SK-N-SH (cell line): ENCODE data around the gene VPS33B. TPM values are rescaled to one million over a fixed set of nuclear protein-coding genes. Genes with fewer than 3 reads are reported as not detected.

Source experiments
- CTCF ChIA-PET: fragments of 300-600, 350-600 bp; formaldehyde crosslinking; extraction: SDS; loops from one replicate; lab custom pipeline; 2021; lab: Yijun Ruan, JAX
- POLR2A ChIA-PET: fragments of 350-600 bp; sonication (Branson Sonifier 250); formaldehyde crosslinking; extraction: SDS; loops from one replicate; lab custom pipeline; 2020; ENCODE audit warnings: antibody characterized with exemption, inconsistent platforms; lab: Yijun Ruan, JAX
- DNase-seq: peaks from one replicate; pipeline ENCODE4 v3.0.0; 2012
- H2AFZ ChIP-seq: fragments of 200-600 bp; sonication (generic); 2 replicates; pipeline ENCODE4 v1.8.1; 2016; ENCODE audit warnings: antibody characterized with exemption, mild to moderate bottlenecking, low read depth
- H3F3A ChIP-seq: fragments of 200-600 bp; sonication (generic); replicated peaks from 2 replicates; pipeline ENCODE3; 2016; ENCODE audit warnings: antibody characterized with exemption, mild to moderate bottlenecking; ENCODE audit not compliant: insufficient read depth
- H3K27ac ChIP-seq, 2 experiments: fragments of 200-500 bp in 1 of 2; fragments of 200-600 bp in 1 of 2; sonication (Bioruptor generic) in 1 of 2; sonication (generic), shearing (Covaris generic) in 1 of 2; 2 replicates each; pipeline versions ENCODE4 v1.5.1 to v1.6.1; 2014 to 2016; ENCODE audit warnings: low read depth in 2 of 2, inconsistent platforms in 1 of 2, low read length in 1 of 2, mild to moderate bottlenecking in 1 of 2, mixed read lengths in 1 of 2
- H3K27me3 ChIP-seq: fragments of 200-600 bp; sonication (generic), shearing (Covaris generic); 2 replicates; pipeline ENCODE4 v1.6.1; 2016; ENCODE audit warnings: mixed run types; ENCODE audit not compliant: insufficient read depth
- H3K36me3 ChIP-seq, 2 experiments: fragments of 200-500 bp in 1 of 2; fragments of 200-600 bp in 1 of 2; sonication (Bioruptor generic) in 1 of 2; sonication (generic) in 1 of 2; replicated peaks in 1 of 2; 2 replicates each; pipeline versions ENCODE3 to v1.5.1; 2014 to 2016; ENCODE audit warnings: low read length in 1 of 2, mild to moderate bottlenecking in 1 of 2; ENCODE audit not compliant: insufficient read depth in 2 of 2, control insufficient read depth in 1 of 2
- H3K4me1 ChIP-seq, 2 experiments: fragments of 200-500 bp in 1 of 2; fragments of 200-600 bp in 1 of 2; sonication (Bioruptor generic) in 1 of 2; sonication (generic), shearing (Covaris generic) in 1 of 2; 2 replicates each; pipeline versions ENCODE4 v1.5.1 to v1.6.1; 2014 to 2016; ENCODE audit warnings: low read depth in 1 of 2, low read length in 1 of 2, mixed run types in 1 of 2; ENCODE audit not compliant: insufficient read depth in 2 of 2, control insufficient read depth in 1 of 2
- H3K4me2 ChIP-seq: fragments of 200-600 bp; sonication (generic), shearing (Covaris generic); 2 replicates; pipeline ENCODE4 v1.6.1; 2017; ENCODE audit warnings: mixed run types
- H3K4me3 ChIP-seq, 2 experiments: fragments of 200-500 bp in 1 of 2; fragments of 200-600 bp in 1 of 2; sonication (Bioruptor generic) in 1 of 2; sonication (generic), shearing (Covaris generic) in 1 of 2; 2 replicates each; pipeline versions ENCODE4 v1.5.1 to v1.8.1; 2014 to 2016; ENCODE audit warnings: low read depth in 2 of 2, inconsistent platforms in 1 of 2, low read length in 1 of 2, mild to moderate bottlenecking in 1 of 2, mixed read lengths in 1 of 2, moderate library complexity in 1 of 2
- H3K79me2 ChIP-seq: fragments of 200-600 bp; sonication (generic); 2 replicates; pipeline ENCODE4 v1.8.1; 2017; ENCODE audit warnings: mild to moderate bottlenecking; ENCODE audit not compliant: insufficient read depth
- H3K9ac ChIP-seq: fragments of 200-600 bp; sonication (generic); 2 replicates; pipeline ENCODE4 v1.6.1; 2017; ENCODE audit warnings: mixed run types
- H3K9me2 ChIP-seq: fragments of 200-600 bp; sonication (generic); 2 replicates; pipeline ENCODE4 v1.6.1; 2017; ENCODE audit warnings: mixed run types
- H3K9me3 ChIP-seq: fragments of 200-600 bp; sonication (generic); 2 replicates; pipeline ENCODE4 v1.6.1; 2017; ENCODE audit warnings: mixed run types, mild to moderate bottlenecking, moderate library complexity
- H4K20me1 ChIP-seq: fragments of 200-600 bp; sonication (generic); 2 replicates; pipeline ENCODE4 v1.6.1; 2017; ENCODE audit warnings: mild to moderate bottlenecking, mixed run types; ENCODE audit not compliant: insufficient read depth
- CHD2 ChIP-seq: fragments of 150-350 bp; IDR thresholded peaks from 2 replicates; pipeline ENCODE4 v1.6.1; 2018; ENCODE audit warnings: low read length; ENCODE audit not compliant: partially characterized antibody
- EP300 ChIP-seq, 2 experiments: IDR thresholded peaks; 2 replicates each; pipeline versions ENCODE4 v1.4.0 to v1.6.1; 2012; ENCODE audit warnings: borderline replicate concordance in 1 of 2, low read depth in 1 of 2, low read length in 1 of 2
- FOXJ3 ChIP-seq: sonication (generic); formaldehyde crosslinking; IDR thresholded peaks from 2 replicates; pipeline ENCODE4 v1.5.1; 2020; ENCODE audit warnings: mild to moderate bottlenecking, missing genetic modification reagents
- GABPA ChIP-seq: IDR thresholded peaks from 2 replicates; pipeline ENCODE4 v1.4.0; 2012; ENCODE audit warnings: low read depth, mild to moderate bottlenecking
- MEF2A ChIP-seq: IDR thresholded peaks from 2 replicates; pipeline ENCODE4 v1.4.0; 2012; ENCODE audit warnings: low read depth, borderline replicate concordance
- MXI1 ChIP-seq: IDR thresholded peaks from 2 replicates; pipeline ENCODE4 v1.6.1; 2012; ENCODE audit warnings: mild to moderate bottlenecking, low read depth, low read length, improper control_type of control experiment
- NRF1 ChIP-seq: IDR thresholded peaks from 2 replicates; pipeline ENCODE4 v1.6.1; 2012; ENCODE audit warnings: low read depth, mild to moderate bottlenecking, low read length
- POLR2AphosphoS5 ChIP-seq: IDR thresholded peaks from 2 replicates; pipeline ENCODE4 v1.6.1; 2012; ENCODE audit warnings: low read depth, low read length
- RAD21 ChIP-seq: IDR thresholded peaks from 2 replicates; pipeline ENCODE4 v1.6.1; 2012; ENCODE audit warnings: mild to moderate bottlenecking, low read length
- SMC3 ChIP-seq: IDR thresholded peaks from 2 replicates; pipeline ENCODE4 v1.6.1; 2012; ENCODE audit warnings: low read depth, low read length, improper control_type of control experiment
- TAF1 ChIP-seq: IDR thresholded peaks from 2 replicates; pipeline ENCODE4 v1.6.1; 2012; ENCODE audit warnings: low read depth, mild to moderate bottlenecking, low read length, moderate library complexity, borderline replicate concordance
- WGBS: methylation state at CpG from one replicate; pipeline ENCODE4 v1.1.6; 2017; ENCODE audit warnings: low lambda C conversion rate; 5-methylcytosine and 5-hydroxymethylcytosine counted together
- polyA plus RNA-seq, 3 experiments: library from polyadenylated mRNA; depleted of rRNA; stranded (reverse); fragments of >200 nt; gene quantifications; 2 replicates each; pipeline ENCODE4 v1.2.3, GENCODE V29; 2012
- TF ChIP-seq, protein P1 (sequence below): IDR thresholded peaks from 2 replicates; pipeline ENCODE4 v1.6.1; 2012; ENCODE audit warnings: mild to moderate bottlenecking, low read depth, low read length, moderate library complexity
- TF ChIP-seq, protein P2 (sequence below): IDR thresholded peaks from 2 replicates; pipeline ENCODE4; 2012
- TF ChIP-seq, protein P3 (sequence below): fragments of 150-350 bp; IDR thresholded peaks from 2 replicates; pipeline ENCODE4 v1.6.1; 2016; ENCODE audit warnings: mild to moderate bottlenecking, low read depth, low read length

VPS33B gene
- polyA plus RNA-seq, 1 of the 3 experiments (the other 2 are of a cell fraction) = 16.6 TPM

DNA sequence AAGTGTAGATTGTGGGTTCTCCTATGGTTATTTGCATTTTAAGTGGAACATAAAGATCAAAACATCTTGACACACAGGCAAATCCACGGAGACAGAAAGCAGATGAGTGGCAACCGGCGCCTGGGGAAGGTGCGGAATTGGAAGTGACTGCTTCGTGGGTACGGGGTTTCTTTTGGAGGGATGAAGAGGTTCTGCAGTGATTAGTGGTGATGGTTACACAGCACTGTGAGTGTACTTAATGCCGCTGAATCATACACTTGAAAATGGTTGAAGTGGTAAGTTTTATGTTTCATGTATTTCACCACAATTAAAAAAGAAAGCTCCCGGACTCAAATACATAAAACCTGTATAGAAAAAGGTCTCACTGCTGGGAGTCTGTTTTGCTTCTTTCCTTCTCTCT lies 18.5 kb upstream of the VPS33B start:
- no peaks in the 10 kb centered on the region for H3K79me2 ChIP-seq
- POLR2A ChIA-PET = no interaction called here
- DNase-seq = no peak
- WGBS = 72% methylated on average over 8 of the region's 8 CpGs
- H3K27ac ChIP-seq = no peak overlapping the region
- no peak for TF ChIP-seq MXI1
- TF ChIP-seq POLR2AphosphoS5 = no peak
- TF ChIP-seq NRF1 = no peak
- TF ChIP-seq, protein P1, sequence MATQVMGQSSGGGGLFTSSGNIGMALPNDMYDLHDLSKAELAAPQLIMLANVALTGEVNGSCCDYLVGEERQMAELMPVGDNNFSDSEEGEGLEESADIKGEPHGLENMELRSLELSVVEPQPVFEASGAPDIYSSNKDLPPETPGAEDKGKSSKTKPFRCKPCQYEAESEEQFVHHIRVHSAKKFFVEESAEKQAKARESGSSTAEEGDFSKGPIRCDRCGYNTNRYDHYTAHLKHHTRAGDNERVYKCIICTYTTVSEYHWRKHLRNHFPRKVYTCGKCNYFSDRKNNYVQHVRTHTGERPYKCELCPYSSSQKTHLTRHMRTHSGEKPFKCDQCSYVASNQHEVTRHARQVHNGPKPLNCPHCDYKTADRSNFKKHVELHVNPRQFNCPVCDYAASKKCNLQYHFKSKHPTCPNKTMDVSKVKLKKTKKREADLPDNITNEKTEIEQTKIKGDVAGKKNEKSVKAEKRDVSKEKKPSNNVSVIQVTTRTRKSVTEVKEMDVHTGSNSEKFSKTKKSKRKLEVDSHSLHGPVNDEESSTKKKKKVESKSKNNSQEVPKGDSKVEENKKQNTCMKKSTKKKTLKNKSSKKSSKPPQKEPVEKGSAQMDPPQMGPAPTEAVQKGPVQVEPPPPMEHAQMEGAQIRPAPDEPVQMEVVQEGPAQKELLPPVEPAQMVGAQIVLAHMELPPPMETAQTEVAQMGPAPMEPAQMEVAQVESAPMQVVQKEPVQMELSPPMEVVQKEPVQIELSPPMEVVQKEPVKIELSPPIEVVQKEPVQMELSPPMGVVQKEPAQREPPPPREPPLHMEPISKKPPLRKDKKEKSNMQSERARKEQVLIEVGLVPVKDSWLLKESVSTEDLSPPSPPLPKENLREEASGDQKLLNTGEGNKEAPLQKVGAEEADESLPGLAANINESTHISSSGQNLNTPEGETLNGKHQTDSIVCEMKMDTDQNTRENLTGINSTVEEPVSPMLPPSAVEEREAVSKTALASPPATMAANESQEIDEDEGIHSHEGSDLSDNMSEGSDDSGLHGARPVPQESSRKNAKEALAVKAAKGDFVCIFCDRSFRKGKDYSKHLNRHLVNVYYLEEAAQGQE = no peak
- no peak for TF ChIP-seq SMC3
- no peak for TF ChIP-seq TAF1
- no peak for TF ChIP-seq RAD21
- TF ChIP-seq FOXJ3 = no peak
- no peaks in the 10 kb centered on the region for H3K9me3 ChIP-seq
- no peaks in the 10 kb centered on the region for H3K9me2 ChIP-seq
- H3K27me3 ChIP-seq = no peaks in the 10 kb centered on the region
- no peak overlapping the region for H3K4me2 ChIP-seq
- H3F3A ChIP-seq = no peaks in the 10 kb centered on the region
- no peak overlapping the region for H3K9ac ChIP-seq
- H3K4me3 ChIP-seq = no peak overlapping the region
- CTCF ChIA-PET = interaction anchor here (0.8 to 2.3 kb wide), 5 partner anchors 8 to 111 kb away, joined by 3 to 12 read pairs (median 6); no protein-coding TSS in a partner anchor
- no peaks in the 10 kb centered on the region for H3K4me1 ChIP-seq
- no peak overlapping the region for H2AFZ ChIP-seq
- H4K20me1 ChIP-seq = no peaks in the 10 kb centered on the region
- H3K36me3 ChIP-seq = no peaks in the 10 kb centered on the region

DNA sequence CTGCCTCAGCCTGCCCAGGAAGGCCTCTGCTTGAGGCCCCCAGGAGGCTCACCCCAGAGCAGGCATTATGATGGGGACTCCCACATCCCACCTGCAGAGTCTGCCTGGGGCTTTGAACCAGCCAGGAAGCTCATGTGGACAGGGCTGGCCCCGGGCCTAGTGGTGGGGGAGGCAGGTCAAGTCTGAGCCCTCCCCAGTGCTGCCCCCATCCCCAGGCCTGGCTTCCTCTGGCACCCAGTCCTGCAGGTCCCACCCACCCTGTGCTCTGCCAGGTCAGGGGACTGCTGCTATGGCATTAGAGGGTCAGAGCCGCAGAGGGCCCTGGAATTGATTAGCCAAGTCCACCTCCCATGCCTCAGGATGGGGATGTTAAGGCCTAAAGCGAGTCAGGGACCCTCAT lies 17.6 kb upstream of the VPS33B start:
- TF ChIP-seq MEF2A (no peak), EP300 (IDR thresholded peaks at IDR 0.05; ENCODE audit: borderline replicate concordance in 1 of 2, low read depth in 1 of 2, low read length in 1 of 2) (no peak), GABPA (no peak), CHD2 (no peak)
- TF ChIP-seq, protein P2, sequence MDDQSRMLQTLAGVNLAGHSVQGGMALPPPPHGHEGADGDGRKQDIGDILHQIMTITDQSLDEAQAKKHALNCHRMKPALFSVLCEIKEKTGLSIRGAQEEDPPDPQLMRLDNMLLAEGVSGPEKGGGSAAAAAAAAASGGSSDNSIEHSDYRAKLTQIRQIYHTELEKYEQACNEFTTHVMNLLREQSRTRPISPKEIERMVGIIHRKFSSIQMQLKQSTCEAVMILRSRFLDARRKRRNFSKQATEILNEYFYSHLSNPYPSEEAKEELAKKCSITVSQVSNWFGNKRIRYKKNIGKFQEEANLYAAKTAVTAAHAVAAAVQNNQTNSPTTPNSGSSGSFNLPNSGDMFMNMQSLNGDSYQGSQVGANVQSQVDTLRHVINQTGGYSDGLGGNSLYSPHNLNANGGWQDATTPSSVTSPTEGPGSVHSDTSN = no peak
- TF ChIP-seq, protein P3, sequence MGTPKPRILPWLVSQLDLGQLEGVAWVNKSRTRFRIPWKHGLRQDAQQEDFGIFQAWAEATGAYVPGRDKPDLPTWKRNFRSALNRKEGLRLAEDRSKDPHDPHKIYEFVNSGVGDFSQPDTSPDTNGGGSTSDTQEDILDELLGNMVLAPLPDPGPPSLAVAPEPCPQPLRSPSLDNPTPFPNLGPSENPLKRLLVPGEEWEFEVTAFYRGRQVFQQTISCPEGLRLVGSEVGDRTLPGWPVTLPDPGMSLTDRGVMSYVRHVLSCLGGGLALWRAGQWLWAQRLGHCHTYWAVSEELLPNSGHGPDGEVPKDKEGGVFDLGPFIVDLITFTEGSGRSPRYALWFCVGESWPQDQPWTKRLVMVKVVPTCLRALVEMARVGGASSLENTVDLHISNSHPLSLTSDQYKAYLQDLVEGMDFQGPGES = no peak
- no peak for DNase-seq
- no peak overlapping the region for H3K9ac ChIP-seq
- no peak overlapping the region for H3K27ac ChIP-seq
- H2AFZ ChIP-seq = no peak overlapping the region
- 0 out of 2 replicates have a peak, but pooled peaks cover 3% of the 10 kb centered on the region for H3K27me3 ChIP-seq
- H3K79me2 ChIP-seq = no peaks in the 10 kb centered on the region
- no peaks in the 10 kb centered on the region for H4K20me1 ChIP-seq
- ChIA-PET POLR2A (interaction anchor here (0.6 kb wide), 1 partner anchor 86 kb away, joined by 3 read pairs; no protein-coding TSS in a partner anchor), CTCF (interaction anchor here (1.2 to 2.3 kb wide), 4 partner anchors 10 to 112 kb away, joined by 3 to 12 read pairs (median 8); no protein-coding TSS in a partner anchor)
- H3K4me1 ChIP-seq = no peaks in the 10 kb centered on the region
- H3K4me3 ChIP-seq = no peak overlapping the region
- H3K4me2 ChIP-seq = no peak overlapping the region
- H3K36me3 ChIP-seq = no peaks in the 10 kb centered on the region
- 50% methylated on average over 3 of the region's 3 CpGs for WGBS
- H3K9me3 ChIP-seq = no peaks in the 10 kb centered on the region
- no peaks in the 10 kb centered on the region for H3F3A ChIP-seq
- no peaks in the 10 kb centered on the region for H3K9me2 ChIP-seq
